PC-9 (cell line): ENCODE measurements around the gene PRR14.

Source experiments
- EZH2 ChIP-seq: fragments of 200-600 bp; sonication (generic); IDR thresholded peaks from 2 replicates; pipeline ENCODE4 v1.8.0; 2017; ENCODE audit warnings: antibody characterized with exemption, low read depth
- TF ChIP-seq, protein P1 (sequence below): fragments of 200-600 bp; sonication (generic); conservative IDR thresholded peaks from 2 replicates; pipeline ENCODE4 v1.6.1; 2017; ENCODE audit warnings: mixed run types, antibody characterized with exemption, mild to moderate bottlenecking, moderate library complexity

DNA sequence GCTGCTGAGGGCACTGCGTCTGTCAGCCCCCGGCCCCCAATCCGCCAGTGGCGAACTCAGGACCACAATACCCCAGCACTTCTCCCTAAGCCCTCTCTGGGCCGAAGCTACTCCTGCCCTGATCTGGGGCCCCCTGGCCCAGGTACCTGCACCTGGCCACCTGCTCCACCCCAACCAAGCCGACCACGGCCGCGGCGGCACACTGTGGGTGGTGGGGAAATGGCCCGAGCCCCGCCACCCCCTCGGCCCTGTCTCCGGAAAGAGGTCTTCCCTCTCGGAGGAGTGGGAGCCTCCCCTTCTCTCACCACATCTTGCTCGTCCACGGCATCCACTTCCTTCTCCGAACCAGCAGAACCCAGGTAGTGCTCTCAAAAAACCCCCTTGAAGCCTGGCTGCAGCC lies 4.1 kb downstream of the PRR14 start:
- TF ChIP-seq, protein P1, sequence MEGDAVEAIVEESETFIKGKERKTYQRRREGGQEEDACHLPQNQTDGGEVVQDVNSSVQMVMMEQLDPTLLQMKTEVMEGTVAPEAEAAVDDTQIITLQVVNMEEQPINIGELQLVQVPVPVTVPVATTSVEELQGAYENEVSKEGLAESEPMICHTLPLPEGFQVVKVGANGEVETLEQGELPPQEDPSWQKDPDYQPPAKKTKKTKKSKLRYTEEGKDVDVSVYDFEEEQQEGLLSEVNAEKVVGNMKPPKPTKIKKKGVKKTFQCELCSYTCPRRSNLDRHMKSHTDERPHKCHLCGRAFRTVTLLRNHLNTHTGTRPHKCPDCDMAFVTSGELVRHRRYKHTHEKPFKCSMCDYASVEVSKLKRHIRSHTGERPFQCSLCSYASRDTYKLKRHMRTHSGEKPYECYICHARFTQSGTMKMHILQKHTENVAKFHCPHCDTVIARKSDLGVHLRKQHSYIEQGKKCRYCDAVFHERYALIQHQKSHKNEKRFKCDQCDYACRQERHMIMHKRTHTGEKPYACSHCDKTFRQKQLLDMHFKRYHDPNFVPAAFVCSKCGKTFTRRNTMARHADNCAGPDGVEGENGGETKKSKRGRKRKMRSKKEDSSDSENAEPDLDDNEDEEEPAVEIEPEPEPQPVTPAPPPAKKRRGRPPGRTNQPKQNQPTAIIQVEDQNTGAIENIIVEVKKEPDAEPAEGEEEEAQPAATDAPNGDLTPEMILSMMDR: no peak
- TF ChIP-seq EZH2: no peak
